ENCODE measurements around the gene OR2V2. TPM values are rescaled to one million over a fixed set of nuclear protein-coding genes. Genes with fewer than 3 reads are reported as not detected.
"Not testable (repeated sequence)": the region's sequence is repeated elsewhere in the genome, so short reads cannot be mapped to it uniquely, and the experiment has no call there.

Gene OR2V2
- total RNA-seq, 2 experiments from 2014 or later = not detected

GRCh38 chr5:181176254-181176952, 29.0 kb downstream of the OR2V2 start:
- CTCF ChIA-PET = interaction anchor here (0.7 kb wide), 1 partner anchor 107 kb away, joined by 4 read pairs; no protein-coding TSS in a partner anchor
- peaks cover 2% of the 10 kb centered on the region for H3K27me3 Mint-ChIP-seq
- H3K36me3 Mint-ChIP-seq (ENCODE audit: low read depth) = no peaks in the 10 kb centered on the region
- ATAC-seq = no peak
- H3K4me3 Mint-ChIP-seq = no peak overlapping the region
- H3K4me1 Mint-ChIP-seq = peaks cover 21% of the 10 kb centered on the region
- no peak for DNase-seq
- POLR2A ChIA-PET = no interaction called here
- no peak overlapping the region for H3K27ac Mint-ChIP-seq
- intact Hi-C loops (cut with DNase I, micrococcal nuclease) = no loop called here
- no peaks in the 10 kb centered on the region for H3K9me3 Mint-ChIP-seq (ENCODE audit: low read depth)

- POLR2A ChIA-PET; H3K36me3 Mint-ChIP-seq (ENCODE audit: low read depth); intact Hi-C loops (cut with DNase I, micrococcal nuclease); H3K27ac Mint-ChIP-seq; CTCF ChIA-PET; ATAC-seq; H3K27me3 Mint-ChIP-seq; DNase-seq; H3K4me3 Mint-ChIP-seq; H3K9me3 Mint-ChIP-seq (ENCODE audit: low read depth): not testable (repeated sequence)
- H3K4me1 Mint-ChIP-seq = peaks cover 17% of the 10 kb centered on the region
Measured at GRCh38 chr5:181177559-181177958, 30.2 kb downstream of the OR2V2 start.

- POLR2A ChIA-PET = interaction anchor here (0.5 kb wide), 1 partner anchor 1326 kb away, joined by 4 read pairs; no protein-coding TSS in a partner anchor
- no peaks in the 10 kb centered on the region for H3K9me3 Mint-ChIP-seq (ENCODE audit: low read depth)
- H3K27ac Mint-ChIP-seq = no peak overlapping the region
- no peak overlapping the region for H3K4me3 Mint-ChIP-seq
- H3K36me3 Mint-ChIP-seq (ENCODE audit: low read depth) = no peaks in the 10 kb centered on the region
- no peaks in the 10 kb centered on the region for H3K27me3 Mint-ChIP-seq
- H3K4me1 Mint-ChIP-seq = peaks cover 25% of the 10 kb centered on the region
- intact Hi-C loops (cut with DNase I, micrococcal nuclease) = no loop called here
- peak; percentile 78 for DNase-seq
- CTCF ChIA-PET = interaction anchor here (4.2 kb wide), 1 partner anchor 8 kb away, joined by 36 read pairs; no protein-coding TSS in a partner anchor
- peak; percentile 63 for ATAC-seq
Measured at GRCh38 chr5:181181650-181182565, 34.5 kb downstream of the OR2V2 start.

- DNase-seq (no peak), ATAC-seq (no peak)
- Mint-ChIP-seq H3K9me3 (ENCODE audit: low read depth) (no peaks in the 10 kb centered on the region), H3K36me3 (ENCODE audit: low read depth) (no peaks in the 10 kb centered on the region), H3K27ac (peak overlapping the region; percentile 70), H3K4me3 (peak overlapping the region; percentile 62), H3K4me1 (peaks cover 27% of the 10 kb centered on the region), H3K27me3 (no peaks in the 10 kb centered on the region)
- ChIA-PET POLR2A (interaction anchor here (0.5 kb wide), 1 partner anchor 1327 kb away, joined by 4 read pairs; no protein-coding TSS in a partner anchor), CTCF (interaction anchor here (4.2 kb wide), 1 partner anchor 9 kb away, joined by 36 read pairs; no protein-coding TSS in a partner anchor)
- intact Hi-C loops (cut with DNase I, micrococcal nuclease) = no loop called here
Measured at GRCh38 chr5:181182651-181183050, 35.3 kb downstream of the OR2V2 start.

- no peak for ATAC-seq
- Mint-ChIP-seq H3K36me3 (ENCODE audit: low read depth) (peaks cover 7% of the 10 kb centered on the region), H3K4me1 (peaks cover 37% of the 10 kb centered on the region), H3K4me3 (peak overlapping the region; percentile 82), H3K9me3 (ENCODE audit: low read depth) (no peaks in the 10 kb centered on the region), H3K27ac (peak overlapping the region; percentile 93), H3K27me3 (no peaks in the 10 kb centered on the region)
- POLR2A ChIA-PET = interaction anchor here (0.6 to 1.6 kb wide), 4 partner anchors 12 to 77 kb away, joined by 3 to 9 read pairs (median 4); no protein-coding TSS in a partner anchor
- CTCF ChIA-PET = interaction anchor here (0.7 to 4.2 kb wide), 15 partner anchors 8 to 321 kb away, joined by 3 to 36 read pairs (median 5); partner anchors contain the start of genes TRIM41 and TRIM52
- intact Hi-C loops (cut with DNase I, micrococcal nuclease) = loop anchor here in 1 of 2 experiments (1.0 kb wide), 2 partner anchors 26 to 76 kb away; partner anchors contain the start of gene TRIM52
- no peak for DNase-seq
Measured at GRCh38 chr5:181184845-181185216, 37.4 kb downstream of the OR2V2 start.

- peaks cover 37% of the 10 kb centered on the region for H3K4me1 Mint-ChIP-seq
- peaks cover 7% of the 10 kb centered on the region for H3K36me3 Mint-ChIP-seq (ENCODE audit: low read depth)
- POLR2A ChIA-PET = no interaction called here
- no peak overlapping the region for H3K27ac Mint-ChIP-seq
- no peaks in the 10 kb centered on the region for H3K27me3 Mint-ChIP-seq
- H3K9me3 Mint-ChIP-seq (ENCODE audit: low read depth) = no peaks in the 10 kb centered on the region
- intact Hi-C loops (cut with DNase I, micrococcal nuclease) = no loop called here
- DNase-seq (no peak), ATAC-seq (no peak)
- CTCF ChIA-PET = interaction anchor here (0.7 to 4.2 kb wide), 8 partner anchors 7 to 364 kb away, joined by 3 to 36 read pairs (median 6); no protein-coding TSS in a partner anchor
- H3K4me3 Mint-ChIP-seq = no peak overlapping the region
Measured at GRCh38 chr5:181185560-181185959, 38.2 kb downstream of the OR2V2 start.

- Mint-ChIP-seq H3K4me1 (peaks cover 37% of the 10 kb centered on the region), H3K36me3 (ENCODE audit: low read depth) (peaks cover 8% of the 10 kb centered on the region), H3K27ac (no peak overlapping the region), H3K27me3 (no peaks in the 10 kb centered on the region), H3K9me3 (ENCODE audit: low read depth) (no peaks in the 10 kb centered on the region), H3K4me3 (no peak overlapping the region)
- intact Hi-C loops (cut with DNase I, micrococcal nuclease) = no loop called here
- POLR2A ChIA-PET = no interaction called here
- ATAC-seq (no peak), DNase-seq (no peak)
- CTCF ChIA-PET = interaction anchor here (0.7 to 4.2 kb wide), 2 partner anchors 12 to 365 kb away, joined by 3 to 36 read pairs; no protein-coding TSS in a partner anchor
Measured at GRCh38 chr5:181186022-181186421, 38.6 kb downstream of the OR2V2 start.

- intact Hi-C loops (cut with DNase I, micrococcal nuclease) = no loop called here
- DNase-seq = no peak
- Mint-ChIP-seq H3K27me3 (no peaks in the 10 kb centered on the region), H3K4me1 (peaks cover 40% of the 10 kb centered on the region), H3K9me3 (ENCODE audit: low read depth) (no peaks in the 10 kb centered on the region), H3K27ac (peak overlapping the region; percentile 95), H3K36me3 (ENCODE audit: low read depth) (peaks cover 14% of the 10 kb centered on the region), H3K4me3 (peak overlapping the region; percentile 88)
- ATAC-seq = no peak
- CTCF ChIA-PET = interaction anchor here (1.1 kb wide), 1 partner anchor 19 kb away, joined by 6 read pairs; no protein-coding TSS in a partner anchor
- POLR2A ChIA-PET = no interaction called here
Measured at GRCh38 chr5:181186986-181187499, 39.7 kb downstream of the OR2V2 start.

- H3K27me3 Mint-ChIP-seq = no peaks in the 10 kb centered on the region
- peak overlapping the region; percentile 95 for H3K27ac Mint-ChIP-seq
- peaks cover 14% of the 10 kb centered on the region for H3K36me3 Mint-ChIP-seq (ENCODE audit: low read depth)
- H3K4me3 Mint-ChIP-seq = peak overlapping the region; percentile 88
- DNase-seq = peak; percentile 87
- ChIA-PET CTCF (interaction anchor here (1.0 to 7.6 kb wide), 4 partner anchors 15 to 20 kb away, joined by 3 to 63 read pairs (median 12); partner anchors contain the start of gene TRIM7), POLR2A (interaction anchor here (0.8 to 3.0 kb wide), 2 partner anchors 20 to 28 kb away, joined by 3 to 24 read pairs; no protein-coding TSS in a partner anchor)
- H3K9me3 Mint-ChIP-seq (ENCODE audit: low read depth) = no peaks in the 10 kb centered on the region
- H3K4me1 Mint-ChIP-seq = peaks cover 42% of the 10 kb centered on the region
- ATAC-seq = no peak
- intact Hi-C loops (cut with DNase I, micrococcal nuclease) = loop anchor here (1.0 to 2.0 kb wide), 7 partner anchors 14 to 377 kb away; partner anchors contain the start of gene TRIM52 (in 1 of the 2)
Measured at GRCh38 chr5:181187500-181188213, 40.3 kb downstream of the OR2V2 start.

- no peaks in the 10 kb centered on the region for H3K9me3 Mint-ChIP-seq (ENCODE audit: low read depth)
- POLR2A ChIA-PET = interaction anchor here (0.6 to 3.0 kb wide), 6 partner anchors 19 to 329 kb away, joined by 3 to 24 read pairs (median 6); partner anchors contain the start of gene TRIM41
- peaks cover 46% of the 10 kb centered on the region for H3K4me1 Mint-ChIP-seq
- CTCF ChIA-PET = interaction anchor here (0.7 to 7.6 kb wide), 10 partner anchors 16 to 35 kb away, joined by 3 to 63 read pairs (median 4); partner anchors contain the start of gene TRIM7
- DNase-seq (peak; percentile 85), ATAC-seq (peak; percentile 0)
- H3K27ac Mint-ChIP-seq = peak overlapping the region; percentile 95
- intact Hi-C loops (cut with DNase I, micrococcal nuclease) = loop anchor here (1.0 to 2.0 kb wide), 9 partner anchors 16 to 379 kb away; partner anchors contain the start of genes TRIM41 (in 1 of the 2) and TRIM52 (in 1 of the 2)
- H3K27me3 Mint-ChIP-seq = no peaks in the 10 kb centered on the region
- H3K4me3 Mint-ChIP-seq = peak overlapping the region; percentile 88
- H3K36me3 Mint-ChIP-seq (ENCODE audit: low read depth) = peaks cover 14% of the 10 kb centered on the region
Measured at GRCh38 chr5:181188700-181189362, 41.4 kb downstream of the OR2V2 start.
